Panc1 (cell line): ENCODE data around the gene SPAG4. TPM values are rescaled to one million over a fixed set of nuclear protein-coding genes. Genes with fewer than 3 reads are reported as not detected.

Experiments
- ATAC-seq: fragments of 200-7000 bp; cut with Tn5 transposase; 2 replicates; pipeline ENCODE4 v1.9.1; 2020; ENCODE audit warnings: mild to moderate bottlenecking, moderate library complexity
- BruUV-seq: library from RNA; stranded (reverse); fragments of 400-500 nt; replicated peaks from 2 replicates; lab custom pipeline; 2021; lab: Mats Ljungman, UMichigan
- CTCF ChIA-PET: fragments of 300-600 bp; sonication (Branson Sonifier 250); formaldehyde crosslinking; loops from one replicate; lab custom pipeline; 2022; ENCODE audit warnings: antibody characterized with exemption; lab: Charles Lee
- POLR2A ChIA-PET: fragments of 300-600 bp; sonication (Branson Sonifier 250); formaldehyde crosslinking; loops from one replicate; lab custom pipeline; 2022; ENCODE audit warnings: antibody characterized with exemption; lab: Charles Lee
- DNase-seq: peaks from one replicate; pipeline ENCODE4 v3.0.0-alpha.2; 2010; ENCODE audit warnings: low read depth, low spot score
- H3K27ac ChIP-seq: 2 replicates; pipeline ENCODE4 v1.5.1; 2011; ENCODE audit warnings: mild to moderate bottlenecking, low read length, inconsistent platforms
- H3K27me3 ChIP-seq: fragments of 200-500 bp; sonication (Bioruptor generic); 2 replicates; pipeline ENCODE4 v1.6.0; 2014; ENCODE audit warnings: low read length, inconsistent platforms; ENCODE audit not compliant: control insufficient read depth, insufficient read depth
- H3K36me3 ChIP-seq: fragments of 200-500 bp; sonication (Bioruptor generic); 2 replicates; pipeline ENCODE4 v1.5.1; 2014; ENCODE audit warnings: inconsistent platforms, mild to moderate bottlenecking, low read length, moderate library complexity; ENCODE audit not compliant: control insufficient read depth, insufficient read depth
- H3K4me1 ChIP-seq: 2 replicates; pipeline ENCODE4 v1.5.1; 2011; ENCODE audit warnings: inconsistent platforms, mild to moderate bottlenecking, low read length, moderate library complexity; ENCODE audit not compliant: control insufficient read depth, insufficient read depth
- H3K4me3 ChIP-seq, 2 experiments: 2 replicates each; pipeline ENCODE4 v1.5.1; 2011 to 2012; ENCODE audit warnings: low read depth in 2 of 2, low read length in 2 of 2, mild to moderate bottlenecking in 2 of 2, inconsistent platforms in 1 of 2, moderate library complexity in 1 of 2
- H3K9me3 ChIP-seq: fragments of 200-500 bp; sonication (Bioruptor generic); 2 replicates; pipeline ENCODE4 v1.5.1; 2014; ENCODE audit warnings: low read depth, mild to moderate bottlenecking, inconsistent platforms, low read length, moderate library complexity; ENCODE audit not compliant: control insufficient read depth, insufficient read depth
- CTCF ChIP-seq: fragments of 450-650 bp; IDR thresholded peaks from 2 replicates; pipeline ENCODE4 v1.5.1; 2017; ENCODE audit warnings: mild to moderate bottlenecking
- POLR2AphosphoS5 ChIP-seq: IDR thresholded peaks from 2 replicates; pipeline ENCODE4 v1.6.1; 2012; ENCODE audit warnings: mild to moderate bottlenecking, low read depth, low read length, moderate library complexity
- REST ChIP-seq, 2 experiments: IDR thresholded peaks; 2 replicates each; pipeline ENCODE4 v1.6.1; 2011 to 2012; ENCODE audit warnings: low read depth in 2 of 2, control low read depth in 1 of 2, low read length in 1 of 2, mild to moderate bottlenecking in 1 of 2, moderate library complexity in 1 of 2; ENCODE audit not compliant: insufficient read depth in 1 of 2
- SIN3A ChIP-seq: IDR thresholded peaks from 2 replicates; pipeline ENCODE4 v1.6.1; 2012; ENCODE audit warnings: low read depth, mild to moderate bottlenecking, low read length, moderate library complexity, borderline replicate concordance; ENCODE audit not compliant: insufficient read depth
- TCF7L2 ChIP-seq: IDR thresholded peaks from 2 replicates; pipeline ENCODE4 v1.6.1; 2011; ENCODE audit warnings: mild to moderate bottlenecking, low read depth, low read length, inconsistent platforms
- in situ Hi-C: cut with HindIII; loops from 2 replicates; pipeline ENCODE4 v1.10.0; 2016; ENCODE audit warnings: low sequenced_read_pairs, low pct_unique_long_range_greater_than_20kb
- intact Hi-C: fragments of 100-400 bp; cut with micrococcal nuclease; formaldehyde crosslinking; loops from one replicate; pipeline ENCODE4 v1.10.0; 2022; ENCODE audit not compliant: unreplicated experiment
- total RNA-seq: library from RNA; stranded (reverse); gene quantifications from one replicate; pipeline ENCODE4 v1.2.1, GENCODE V29; 2021; ENCODE audit not compliant: unreplicated experiment

Gene SPAG4
- total RNA-seq, 1 experiment from 2014 or later: 17.6 TPM

- in situ Hi-C loops (no loop called here), intact Hi-C loops (no loop called here)
- BruUV-seq: no TSS peak
- Histone ChIP-seq H3K27ac (peak overlapping the region; percentile 84), H3K4me1 (no peaks in the 10 kb centered on the region; the same call in 1 of the 2 replicates), H3K36me3 (no peaks in the 10 kb centered on the region; the same call in 1 of the 2 replicates), H3K9me3 (no peaks in the 10 kb centered on the region), H3K4me3 (peak overlapping the region; percentile 62 to 81), H3K27me3 (no peaks in the 10 kb centered on the region)
- peak; percentile 99 for DNase-seq
- POLR2A ChIA-PET: interaction anchor here (0.6 to 0.7 kb wide), 3 partner anchors 22 to 97 kb away, joined by 3 to 12 read pairs (median 3); partner anchors contain the start of genes NFS1 and ROMO1
- TF ChIP-seq REST (IDR thresholded peaks at IDR 0.05; ENCODE audit: insufficient read depth in 1 of 2, low read depth in 2 of 2, low read length in 1 of 2) (no peak), SIN3A (no peak), TCF7L2 (peak; percentile 90), CTCF (no peak), POLR2AphosphoS5 (peak; percentile 22; the same call in 1 of the 2 replicates)
- CTCF ChIA-PET: interaction anchor here (0.6 kb wide), 1 partner anchor 138 kb away, joined by 3 read pairs; no protein-coding TSS in a partner anchor
- ATAC-seq: peak; percentile 73
Measured at GRCh38 chr20:35616465-35617396, 1.1 kb downstream of the SPAG4 start.

- in situ Hi-C loops: no loop called here
- intact Hi-C loops: no loop called here
Measured at GRCh38 chr20:35617397-35618262, 2.0 kb downstream of the SPAG4 start.

More at GRCh38 chr20:35617397-35618262, 2.0 kb downstream of the SPAG4 start:
- no peaks in the 10 kb centered on the region for H3K9me3 ChIP-seq
- H3K27ac ChIP-seq: peak overlapping the region; percentile 84
- H3K4me3 ChIP-seq: peak overlapping the region; percentile 62 to 81
- BruUV-seq: TSS peak; percentile 68
- ChIA-PET POLR2A (interaction anchor here (0.7 kb wide), 1 partner anchor 82 kb away, joined by 3 read pairs; the partner anchor contains the start of genes NFS1 and ROMO1), CTCF (interaction anchor here (0.6 to 0.7 kb wide), 3 partner anchors 71 to 353 kb away, joined by 3 to 13 read pairs (median 3); no protein-coding TSS in a partner anchor)
- no peak for DNase-seq
- no peaks in the 10 kb centered on the region; the same call in 1 of the 2 replicates for H3K36me3 ChIP-seq
- TF ChIP-seq CTCF: no peak; the same call in 1 of the 2 replicates
- no peak for TF ChIP-seq SIN3A
- no peak for TF ChIP-seq TCF7L2
- TF ChIP-seq REST (IDR thresholded peaks at IDR 0.05; ENCODE audit: insufficient read depth in 1 of 2, low read depth in 2 of 2, low read length in 1 of 2): no peak
- H3K27me3 ChIP-seq: no peaks in the 10 kb centered on the region
- H3K4me1 ChIP-seq: no peaks in the 10 kb centered on the region; the same call in 1 of the 2 replicates
- ATAC-seq: peak; percentile 40
